Smooth muscle cell of the brain vasculature (primary cell): Measurements from ENCODE around the gene SCYGR1.
A peak's percentile ranks its signal among the peaks of the same experiment; 100 is the strongest.
"Not testable (repeated sequence)": the region's sequence is repeated elsewhere in the genome, so short reads cannot be mapped to it uniquely, and the experiment has no call there.

ENCODE experiments used
- DNase-seq: peaks from one replicate; pipeline ENCODE4 v3.0.0-alpha.2; 2012; ENCODE audit warnings: low read depth, low spot score

The SCYGR1 gene

GRCh38 chr2:227387583-227387982 is at the start of gene SCYGR1:
Gene SCYGR1 (minus strand): TSS chr2:227387949. CDS start chr2:227387949, 0 bp downstream.
- not testable (repeated sequence) for DNase-seq

- no peak for DNase-seq
Observed at GRCh38 chr2:227436436-227437174, 48.9 kb upstream of the SCYGR1 start.

GRCh38 chr2:227433171-227433570 is 45.4 kb upstream of the SCYGR1 start:
- DNase-seq, result no peak

- no peak for DNase-seq
Observed at GRCh38 chr2:227430639-227431038, 42.9 kb upstream of the SCYGR1 start.

- DNase-seq, result no peak
Observed at GRCh38 chr2:227428731-227429285, 41.1 kb upstream of the SCYGR1 start.

- no peak for DNase-seq
Observed at GRCh38 chr2:227423656-227424499, 36.1 kb upstream of the SCYGR1 start.

GRCh38 chr2:227420087-227421052 is 32.6 kb upstream of the SCYGR1 start:
- DNase-seq, result no peak

GRCh38 chr2:227416701-227417100 is 29.0 kb upstream of the SCYGR1 start:
- no peak for DNase-seq

- peak; percentile 45 for DNase-seq
Observed at GRCh38 chr2:227415538-227416424, 28.0 kb upstream of the SCYGR1 start.

GRCh38 chr2:227414846-227415245 is 27.1 kb upstream of the SCYGR1 start:
- no peak for DNase-seq

GRCh38 chr2:227413371-227413770 is 25.6 kb upstream of the SCYGR1 start:
- no peak for DNase-seq

- DNase-seq, result no peak
Observed at GRCh38 chr2:227412877-227413276, 25.1 kb upstream of the SCYGR1 start.

- no peak for DNase-seq
Observed at GRCh38 chr2:227411990-227412350, 24.2 kb upstream of the SCYGR1 start.

- DNase-seq, result no peak
Observed at GRCh38 chr2:227411320-227411989, 23.7 kb upstream of the SCYGR1 start.

- DNase-seq, result no peak
Observed at GRCh38 chr2:227410191-227410590, 22.4 kb upstream of the SCYGR1 start.

- no peak for DNase-seq
Observed at GRCh38 chr2:227407591-227408151, 19.9 kb upstream of the SCYGR1 start.

- peak; percentile 87 for DNase-seq
Observed at GRCh38 chr2:227406177-227407031, 18.7 kb upstream of the SCYGR1 start.

GRCh38 chr2:227404585-227405271 is 17.0 kb upstream of the SCYGR1 start:
- DNase-seq, result no peak
